GM19035 (cell line): Measurements from ENCODE around the gene FSIP1.

Experiments
- ATAC-seq: cut with Tn5 transposase; IDR thresholded peaks from one replicate; pipeline ENCODE4 v1.9.1; 2021; ENCODE audit not compliant: unreplicated experiment

Gene FSIP1

GRCh38 chr15:39558421-39558820 is 224.2 kb downstream of the FSIP1 start:
- ATAC-seq = no peak

DNA sequence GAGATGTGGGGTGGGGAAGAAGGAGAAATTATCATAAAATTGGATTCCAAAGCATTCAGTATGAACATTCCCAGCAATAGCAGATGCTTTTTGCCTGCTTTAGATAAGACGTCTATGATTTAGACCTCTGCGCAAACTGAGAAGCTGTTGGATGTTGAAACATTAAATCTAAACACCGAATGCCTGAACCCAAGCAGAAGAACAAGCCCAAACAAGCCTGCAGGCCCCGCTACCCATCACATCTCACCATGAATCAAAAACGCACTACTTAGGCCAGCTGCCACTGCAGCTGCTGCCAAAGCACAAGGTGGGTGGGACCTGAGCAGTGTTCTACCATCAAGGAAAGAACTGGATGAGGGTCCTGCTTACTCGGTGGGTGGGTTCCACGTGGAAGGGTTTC is 226.2 kb downstream of the FSIP1 start:
- no peak for ATAC-seq

DNA sequence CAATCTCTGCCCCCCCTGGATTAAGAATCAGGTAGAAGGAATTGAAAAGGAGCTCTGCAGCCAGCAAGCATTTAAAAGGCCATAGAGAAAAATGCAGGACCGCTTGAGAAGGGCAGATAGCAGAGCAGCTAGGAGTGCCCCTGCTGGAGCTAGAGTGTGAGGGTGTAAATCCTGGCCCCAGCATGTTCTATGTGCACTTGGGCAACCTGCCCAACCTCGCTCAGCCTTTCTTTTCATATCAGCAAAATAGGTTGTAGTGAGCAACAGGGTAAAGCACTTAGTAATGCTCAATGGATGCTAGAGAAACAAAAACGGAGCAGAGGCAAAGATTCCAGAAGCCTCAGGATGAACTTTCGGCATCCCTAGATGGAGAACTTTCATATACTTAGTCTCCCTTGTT is 226.8 kb downstream of the FSIP1 start:
- ATAC-seq = no peak

DNA sequence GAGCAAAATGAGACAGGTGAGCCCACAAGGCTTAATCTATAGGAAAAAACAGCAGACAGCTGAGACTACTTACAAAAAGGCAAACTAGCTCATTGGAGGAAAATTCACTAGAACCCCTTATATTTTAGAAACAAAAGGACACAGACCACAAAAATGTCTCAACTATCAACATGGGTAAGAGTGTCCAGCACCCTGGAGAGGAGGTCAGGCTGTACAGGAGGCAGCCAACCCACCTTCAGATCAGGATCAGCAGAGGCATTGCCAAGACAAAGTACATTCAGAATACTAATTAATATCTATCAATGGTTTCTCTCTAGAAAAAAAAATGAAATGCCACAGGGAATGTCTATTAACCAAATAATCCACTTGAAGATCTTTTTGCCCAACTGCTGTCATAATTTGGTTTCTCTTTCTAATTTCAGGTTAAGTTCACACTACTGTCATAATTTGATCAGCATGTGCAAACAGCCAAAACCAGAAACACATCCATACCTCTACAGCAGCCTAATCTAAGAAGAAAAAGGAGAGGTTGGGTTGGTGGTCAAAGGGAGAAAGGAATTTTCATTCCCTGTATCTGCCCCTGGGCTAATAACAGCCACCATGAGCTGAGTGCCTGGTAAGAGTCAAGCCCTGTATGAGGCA is 227.8 kb downstream of the FSIP1 start:
- ATAC-seq = no peak

GRCh38 chr15:39553947-39554693 is 228.5 kb downstream of the FSIP1 start:
- ATAC-seq = no peak

DNA sequence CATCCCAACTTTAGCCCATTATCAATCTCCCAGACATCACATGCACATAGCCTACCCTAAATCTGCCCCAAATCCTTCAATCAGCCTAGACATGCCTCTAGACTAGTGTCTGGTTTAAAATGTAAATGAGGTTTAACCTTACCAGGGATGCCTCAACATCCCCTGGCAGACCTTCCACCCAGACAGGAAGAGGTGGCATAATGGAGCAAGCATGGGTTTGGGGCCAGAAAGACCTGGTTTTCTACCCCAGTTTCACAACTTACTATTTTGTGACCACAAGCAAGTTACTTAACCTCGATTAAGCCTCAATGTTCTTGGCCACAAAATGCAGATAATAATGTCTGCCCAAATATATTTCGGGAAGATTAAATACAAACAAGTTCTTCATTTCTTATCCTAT is 230.1 kb downstream of the FSIP1 start:
- no peak for ATAC-seq

DNA sequence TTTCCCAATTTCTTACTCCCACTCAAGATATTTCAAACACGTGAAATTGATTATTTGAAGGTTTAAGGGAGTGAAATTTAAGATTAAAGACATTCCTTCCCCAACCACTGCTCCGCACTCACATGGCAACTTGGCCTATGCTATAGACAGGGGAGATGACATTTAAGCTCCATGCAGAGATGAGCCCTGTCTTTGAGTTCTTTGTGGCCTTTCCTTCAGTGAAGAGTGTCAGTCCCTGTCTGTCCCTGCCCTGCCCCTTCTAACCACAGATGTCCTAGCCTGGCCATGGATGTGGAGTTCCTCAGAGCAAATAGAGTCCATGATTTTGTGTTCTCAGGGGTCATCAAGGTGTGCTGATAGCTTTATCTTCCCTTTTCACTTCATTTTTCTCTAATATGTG is 231.2 kb downstream of the FSIP1 start:
- ATAC-seq = no peak
